Measurements from ENCODE around the gene THOC2.
A peak's percentile ranks its signal among the peaks of the same experiment; 100 is the strongest.
"Not testable (repeated sequence)": the region's sequence is repeated elsewhere in the genome, so short reads cannot be mapped to it uniquely, and the experiment has no call there.

The THOC2 gene

GRCh38 chrX:123731258-123731986 is 1.4 kb downstream of the THOC2 start:
- no peak for TF ChIP-seq CTCF (IDR thresholded peaks at IDR 0.05; ENCODE audit: control insufficient read depth, extremely low read depth, insufficient read depth)
- no peak for DNase-seq (ENCODE audit: low read depth)

GRCh38 chrX:123728554-123728953 is 4.3 kb downstream of the THOC2 start:
- no peak overlapping the region for H3K4me3 ChIP-seq (ENCODE audit: low read depth, low read length)
- TF ChIP-seq CTCF (IDR thresholded peaks at IDR 0.05; ENCODE audit: control insufficient read depth, extremely low read depth, insufficient read depth), result no peak
- DNase-seq (ENCODE audit: low read depth), result no peak

More at GRCh38 chrX:123731258-123731986, 1.4 kb downstream of the THOC2 start:
- H3K4me3 ChIP-seq (ENCODE audit: low read depth, low read length), result peak overlapping the region; percentile 93

- no peak for TF ChIP-seq CTCF (IDR thresholded peaks at IDR 0.05; ENCODE audit: control insufficient read depth, extremely low read depth, insufficient read depth)
- DNase-seq (ENCODE audit: low read depth), result no peak
- H3K4me3 ChIP-seq (ENCODE audit: low read depth, low read length), result no peak overlapping the region
Measured at GRCh38 chrX:123728016-123728415, 4.8 kb downstream of the THOC2 start.

GRCh38 chrX:123722193-123722592 is 10.7 kb downstream of the THOC2 start:
- not testable (repeated sequence) for H3K4me3 ChIP-seq (ENCODE audit: low read depth, low read length); DNase-seq (ENCODE audit: low read depth)

DNA sequence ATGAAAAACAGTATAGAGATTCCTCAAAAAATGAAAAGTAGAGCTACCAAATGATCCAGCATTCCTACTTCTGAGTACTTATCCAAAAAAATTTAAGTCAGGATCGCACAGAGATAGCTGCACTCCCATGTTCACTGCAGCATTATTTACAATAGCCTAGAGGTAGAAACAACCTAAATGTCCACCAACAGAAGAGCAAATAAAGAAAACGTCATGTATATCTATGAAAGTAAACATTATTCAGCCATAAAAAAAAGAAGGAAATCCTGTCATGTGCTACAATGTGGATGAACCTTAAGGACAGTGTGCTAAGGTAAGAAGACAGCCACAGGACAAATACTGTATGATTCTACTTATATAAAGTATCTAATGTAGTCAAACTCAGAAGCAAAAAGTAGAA is 12.4 kb downstream of the THOC2 start:
- TF ChIP-seq CTCF (IDR thresholded peaks at IDR 0.05; ENCODE audit: control insufficient read depth, extremely low read depth, insufficient read depth), result no peak
- DNase-seq (ENCODE audit: low read depth), result peak; percentile 75
- H3K4me3 ChIP-seq (ENCODE audit: low read depth, low read length), result peak overlapping the region; percentile 28

DNA sequence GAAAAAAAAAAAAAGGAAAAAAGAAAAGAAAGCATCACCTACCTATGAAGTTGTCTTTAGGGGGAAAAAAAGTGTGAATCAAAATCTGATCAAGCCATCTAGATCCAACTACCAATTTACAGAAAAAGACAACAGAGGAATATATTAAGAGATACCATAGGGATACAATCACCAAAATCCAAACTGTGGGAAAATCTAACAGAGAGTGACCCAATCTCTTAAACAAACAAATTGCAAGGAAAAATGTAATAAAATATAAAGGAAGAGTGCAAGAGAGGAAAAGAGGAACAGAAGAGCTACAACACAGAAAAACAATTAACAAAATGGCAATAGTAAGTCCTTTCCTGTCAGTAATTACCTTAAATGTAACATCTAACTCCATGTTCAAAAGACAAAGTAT is 19.0 kb downstream of the THOC2 start:
- no peak for DNase-seq (ENCODE audit: low read depth)
- no peak for TF ChIP-seq CTCF (IDR thresholded peaks at IDR 0.05; ENCODE audit: control insufficient read depth, extremely low read depth, insufficient read depth)

GRCh38 chrX:123713434-123713833 is 19.4 kb downstream of the THOC2 start:
- TF ChIP-seq CTCF (IDR thresholded peaks at IDR 0.05; ENCODE audit: control insufficient read depth, extremely low read depth, insufficient read depth), result no peak

More for the DNA sequence above, 19.0 kb downstream of the THOC2 start:
- H3K4me3 ChIP-seq (ENCODE audit: low read depth, low read length), result no peak overlapping the region

GRCh38 chrX:123711201-123711600 is 21.7 kb downstream of the THOC2 start:
- not testable (repeated sequence) for H3K4me3 ChIP-seq (ENCODE audit: low read depth, low read length); DNase-seq (ENCODE audit: low read depth)

More at GRCh38 chrX:123713434-123713833, 19.4 kb downstream of the THOC2 start:
- no peak overlapping the region for H3K4me3 ChIP-seq (ENCODE audit: low read depth, low read length)
- no peak for DNase-seq (ENCODE audit: low read depth)

Data from LNCaP clone FGC (cell line).